HEK293 (cell line): Measurements from ENCODE around the gene SPOCK3.

Source experiments
- CTCF ChIA-PET: fragments of 350-600 bp; formaldehyde crosslinking; extraction: SDS; loops from one replicate; lab custom pipeline; 2021; ENCODE audit warnings: antibody characterized with exemption; lab: Yijun Ruan, JAX
- POLR2A ChIA-PET: fragments of 300-600 bp; formaldehyde crosslinking; extraction: SDS; loops from one replicate; lab custom pipeline; 2020; ENCODE audit warnings: antibody characterized with exemption, inconsistent platforms; lab: Yijun Ruan, JAX
- H3K27ac ChIP-seq: fragments of 200-500 bp; sonication (Bioruptor generic); 2 replicates; pipeline ENCODE4 v1.5.1; 2014; ENCODE audit warnings: low read depth, low read length, control low read depth, inconsistent platforms; ENCODE audit errors: extremely low read depth
- H3K36me3 ChIP-seq, 2 experiments: fragments of 200-500 bp in 1 of 2; sonication (Bioruptor generic) in 1 of 2; 1 replicate in 1 of 2; 2 replicates in 1 of 2; pipeline ENCODE4 v1.5.1; 2014 to 2017; ENCODE audit warnings: inconsistent platforms in 2 of 2, low read length in 2 of 2; ENCODE audit not compliant: control insufficient read depth in 2 of 2, insufficient read depth in 1 of 2
- H3K4me1 ChIP-seq: fragments of 200-500 bp; sonication (Bioruptor generic); 2 replicates; pipeline ENCODE4 v1.5.1; 2014; ENCODE audit warnings: mild to moderate bottlenecking, low read length, inconsistent platforms; ENCODE audit not compliant: control insufficient read depth, insufficient read depth
- H3K4me3 ChIP-seq: 2 replicates; pipeline ENCODE4 v1.5.1; 2011; ENCODE audit warnings: low read depth, mild to moderate bottlenecking, control low read depth, low read length, moderate library complexity
- H3K9me3 ChIP-seq: fragments of 200-500 bp; sonication (Bioruptor generic); 2 replicates; pipeline ENCODE4 v1.5.1; 2014; ENCODE audit warnings: low read depth, low read length, inconsistent platforms; ENCODE audit not compliant: control insufficient read depth, insufficient read depth
- GFI1B ChIP-seq: fragments of 450-650 bp; formaldehyde crosslinking; IDR thresholded peaks from 2 replicates; pipeline ENCODE4 v1.5.1; 2016; ENCODE audit warnings: missing biosample characterization, missing genetic modification characterization
- MEIS1 ChIP-seq: sonication (generic); formaldehyde crosslinking; IDR thresholded peaks from 2 replicates; pipeline ENCODE4 v1.8.1; 2022; ENCODE audit warnings: missing genetic modification reagents, mild to moderate bottlenecking, borderline replicate concordance
- OSR2 ChIP-seq: fragments of 450-650 bp; formaldehyde crosslinking; IDR thresholded peaks from 2 replicates; pipeline ENCODE4 v1.5.1; 2016; ENCODE audit warnings: missing biosample characterization, missing genetic modification characterization
- RBAK ChIP-seq: fragments of 450-650 bp; formaldehyde crosslinking; IDR thresholded peaks from 2 replicates; pipeline ENCODE4 v1.5.1; 2016; ENCODE audit warnings: missing biosample characterization, missing genetic modification characterization
- WT1 ChIP-seq: fragments of 450-650 bp; formaldehyde crosslinking; IDR thresholded peaks from 2 replicates; pipeline ENCODE4 v1.5.1; 2016; ENCODE audit warnings: missing biosample characterization, missing genetic modification characterization
- ZBTB48 ChIP-seq: fragments of 450-650 bp; formaldehyde crosslinking; IDR thresholded peaks from 2 replicates; pipeline ENCODE4 v1.5.1; 2016; ENCODE audit warnings: missing biosample characterization, missing genetic modification characterization
- ZNF121 ChIP-seq: fragments of 450-650 bp; formaldehyde crosslinking; IDR thresholded peaks from 2 replicates; pipeline ENCODE4 v1.5.1; 2016; ENCODE audit warnings: missing biosample characterization, missing genetic modification characterization
- ZNF140 ChIP-seq: fragments of 450-650 bp; formaldehyde crosslinking; IDR thresholded peaks from 2 replicates; pipeline ENCODE4 v1.5.1; 2016; ENCODE audit warnings: missing biosample characterization, missing genetic modification characterization
- ZNF214 ChIP-seq: fragments of 450-650 bp; formaldehyde crosslinking; IDR thresholded peaks from 2 replicates; pipeline ENCODE4 v1.5.1; 2017; ENCODE audit warnings: missing biosample characterization, mild to moderate bottlenecking, missing genetic modification characterization, borderline replicate concordance
- ZNF274 ChIP-seq, 2 experiments: fragments of 200-500 bp in 1 of 2; fragments of 450-650 bp in 1 of 2; sonication (Bioruptor generic) in 1 of 2; formaldehyde crosslinking in 1 of 2; IDR thresholded peaks; 2 replicates each; pipeline versions ENCODE4 v1.5.1 to v1.6.1; 2014 to 2016; ENCODE audit warnings: borderline replicate concordance in 1 of 2, inconsistent platforms in 1 of 2, low read length in 1 of 2, missing biosample characterization in 1 of 2, missing genetic modification characterization in 1 of 2
- ZNF37A ChIP-seq: fragments of 450-650 bp; IDR thresholded peaks from 2 replicates; pipeline ENCODE4 v1.5.1; 2018; ENCODE audit warnings: missing biosample characterization, missing genetic modification characterization
- ZNF404 ChIP-seq: fragments of 450-650 bp; formaldehyde crosslinking; IDR thresholded peaks from 2 replicates; pipeline ENCODE4 v1.5.1; 2017; ENCODE audit warnings: missing biosample characterization, missing genetic modification characterization
- ZNF514 ChIP-seq: fragments of 450-650 bp; formaldehyde crosslinking; IDR thresholded peaks from 2 replicates; pipeline ENCODE4 v1.5.1; 2016; ENCODE audit warnings: missing biosample characterization, missing genetic modification characterization
- ZNF560 ChIP-seq: fragments of 450-650 bp; formaldehyde crosslinking; IDR thresholded peaks from 2 replicates; pipeline ENCODE4 v1.5.1; 2017; ENCODE audit warnings: missing biosample characterization, missing genetic modification characterization, borderline replicate concordance
- ZNF561 ChIP-seq: fragments of 450-650 bp; IDR thresholded peaks from 2 replicates; pipeline ENCODE4 v1.5.1; 2018; ENCODE audit warnings: missing biosample characterization, missing genetic modification characterization, borderline replicate concordance
- ZNF571 ChIP-seq: fragments of 450-650 bp; formaldehyde crosslinking; IDR thresholded peaks from 2 replicates; pipeline ENCODE4 v1.5.0; 2017; ENCODE audit warnings: missing biosample characterization, missing genetic modification characterization
- ZNF600 ChIP-seq: fragments of 450-650 bp; formaldehyde crosslinking; IDR thresholded peaks from 2 replicates; pipeline ENCODE4 v1.5.1; 2016; ENCODE audit warnings: missing biosample characterization, missing genetic modification characterization
- ZNF677 ChIP-seq: fragments of 450-650 bp; IDR thresholded peaks from 2 replicates; pipeline ENCODE4 v1.5.0; 2018; ENCODE audit warnings: missing biosample characterization, mild to moderate bottlenecking, missing genetic modification characterization, moderate library complexity
- ZNF701 ChIP-seq: fragments of 450-650 bp; formaldehyde crosslinking; IDR thresholded peaks from 2 replicates; pipeline ENCODE4 v1.5.1; 2016; ENCODE audit warnings: missing biosample characterization, missing genetic modification characterization
- ZNF768 ChIP-seq: fragments of 450-650 bp; formaldehyde crosslinking; IDR thresholded peaks from 2 replicates; pipeline ENCODE4 v1.5.1; 2018; ENCODE audit warnings: missing biosample characterization, mild to moderate bottlenecking, missing genetic modification characterization
- ZNF776 ChIP-seq: fragments of 450-650 bp; formaldehyde crosslinking; IDR thresholded peaks from 2 replicates; pipeline ENCODE4 v1.5.0; 2017; ENCODE audit warnings: missing biosample characterization, missing genetic modification characterization, borderline replicate concordance
- ZNF785 ChIP-seq: fragments of 450-650 bp; formaldehyde crosslinking; IDR thresholded peaks from 2 replicates; pipeline ENCODE4 v1.5.1; 2016; ENCODE audit warnings: missing biosample characterization, missing genetic modification characterization
- ZNF792 ChIP-seq: fragments of 450-650 bp; formaldehyde crosslinking; IDR thresholded peaks from 2 replicates; pipeline ENCODE4 v1.5.1; 2016; ENCODE audit warnings: missing biosample characterization, missing genetic modification characterization
- ZSCAN23 ChIP-seq: fragments of 450-650 bp; formaldehyde crosslinking; IDR thresholded peaks from 2 replicates; pipeline ENCODE4 v1.5.1; 2016; ENCODE audit warnings: missing biosample characterization, missing genetic modification characterization
- ZSCAN30 ChIP-seq: fragments of 450-650 bp; IDR thresholded peaks from 2 replicates; pipeline ENCODE4 v1.5.1; 2018; ENCODE audit warnings: missing biosample characterization, mild to moderate bottlenecking, missing genetic modification characterization, moderate library complexity
- ZXDB ChIP-seq: fragments of 450-650 bp; formaldehyde crosslinking; IDR thresholded peaks from 2 replicates; pipeline ENCODE4 v1.5.1; 2016; ENCODE audit warnings: missing biosample characterization, missing genetic modification characterization
- TF ChIP-seq, protein P1 (sequence below): fragments of 450-650 bp; formaldehyde crosslinking; optimal IDR thresholded peaks from 2 replicates; pipeline ENCODE3; 2016; ENCODE audit warnings: missing biosample characterization, mild to moderate bottlenecking, missing genetic modification characterization
- TF ChIP-seq, protein P2 (sequence below): fragments of 450-650 bp; formaldehyde crosslinking; IDR thresholded peaks from 2 replicates; pipeline ENCODE4 v1.5.1; 2016; ENCODE audit warnings: missing biosample characterization, missing genetic modification characterization
- TF ChIP-seq, protein P3 (sequence below): fragments of 450-650 bp; formaldehyde crosslinking; IDR thresholded peaks from 2 replicates; pipeline ENCODE4 v1.5.1; 2016; ENCODE audit warnings: missing biosample characterization, missing genetic modification characterization
- TF ChIP-seq, protein P4 (sequence below): fragments of 450-650 bp; formaldehyde crosslinking; IDR thresholded peaks from 2 replicates; pipeline ENCODE4 v1.5.1; 2016; ENCODE audit warnings: missing biosample characterization, missing genetic modification characterization, borderline replicate concordance

The SPOCK3 gene

DNA sequence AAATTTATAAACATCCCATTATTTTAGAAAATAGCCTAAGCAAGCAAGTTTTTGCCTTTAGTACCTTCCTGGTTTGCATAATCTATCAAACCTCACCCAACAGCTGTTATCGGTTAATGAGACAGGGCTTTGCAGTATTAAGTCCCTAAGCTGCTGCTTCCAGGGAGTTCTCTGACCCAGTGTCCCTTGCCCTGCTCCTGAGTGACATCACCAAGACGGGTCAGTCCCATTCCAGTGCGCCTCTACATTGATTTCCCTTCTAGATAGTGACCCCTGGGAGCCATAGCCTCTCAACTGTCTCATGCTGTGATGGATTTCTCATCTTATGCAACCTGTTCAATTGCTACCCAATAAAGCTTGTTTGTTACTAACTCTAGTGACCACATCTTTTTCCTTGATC is 410.4 kb downstream of the SPOCK3 start:
- no peaks in the 10 kb centered on the region for H3K4me1 ChIP-seq
- TF ChIP-seq ZNF561 (tag by site-specific recombination): no peak
- no peak for TF ChIP-seq ZNF560 (tag by site-specific recombination)
- no peak for TF ChIP-seq MEIS1 (CRISPR knock-in tag)
- no peak for TF ChIP-seq ZNF792 (tag by site-specific recombination)
- no peak for TF ChIP-seq ZXDB (tag by site-specific recombination)
- no peak for TF ChIP-seq ZNF677 (tag by site-specific recombination)
- no peak for TF ChIP-seq WT1 (tag by site-specific recombination)
- no peak for TF ChIP-seq ZNF785 (tag by site-specific recombination)
- no peak for TF ChIP-seq ZSCAN23 (tag by site-specific recombination)
- TF ChIP-seq, protein P1, sequence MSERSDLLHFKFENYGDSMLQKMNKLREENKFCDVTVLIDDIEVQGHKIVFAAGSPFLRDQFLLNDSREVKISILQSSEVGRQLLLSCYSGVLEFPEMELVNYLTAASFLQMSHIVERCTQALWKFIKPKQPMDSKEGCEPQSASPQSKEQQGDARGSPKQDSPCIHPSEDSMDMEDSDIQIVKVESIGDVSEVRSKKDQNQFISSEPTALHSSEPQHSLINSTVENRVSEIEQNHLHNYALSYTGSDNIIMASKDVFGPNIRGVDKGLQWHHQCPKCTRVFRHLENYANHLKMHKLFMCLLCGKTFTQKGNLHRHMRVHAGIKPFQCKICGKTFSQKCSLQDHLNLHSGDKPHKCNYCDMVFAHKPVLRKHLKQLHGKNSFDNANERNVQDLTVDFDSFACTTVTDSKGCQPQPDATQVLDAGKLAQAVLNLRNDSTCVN (tag by site-specific recombination): no peak
- no peak for TF ChIP-seq ZNF776 (tag by site-specific recombination)
- no peak for TF ChIP-seq ZNF140 (tag by site-specific recombination)
- no peak for TF ChIP-seq ZNF571 (tag by site-specific recombination)
- no peak for TF ChIP-seq ZSCAN30 (tag by site-specific recombination)
- TF ChIP-seq ZNF274 (IDR thresholded peaks at IDR 0.05; ENCODE audit: low read length): no peak
- TF ChIP-seq ZNF274 (tag by site-specific recombination; IDR thresholded peaks at IDR 0.05; ENCODE audit: borderline replicate concordance): no peak
- TF ChIP-seq ZNF701: no peak
- POLR2A ChIA-PET: no interaction called here
- CTCF ChIA-PET: no interaction called here
- no peaks in the 10 kb centered on the region for H3K36me3 ChIP-seq
- H3K27ac ChIP-seq: no peak overlapping the region
- no peaks in the 10 kb centered on the region for H3K9me3 ChIP-seq
- no peak overlapping the region for H3K4me3 ChIP-seq

DNA sequence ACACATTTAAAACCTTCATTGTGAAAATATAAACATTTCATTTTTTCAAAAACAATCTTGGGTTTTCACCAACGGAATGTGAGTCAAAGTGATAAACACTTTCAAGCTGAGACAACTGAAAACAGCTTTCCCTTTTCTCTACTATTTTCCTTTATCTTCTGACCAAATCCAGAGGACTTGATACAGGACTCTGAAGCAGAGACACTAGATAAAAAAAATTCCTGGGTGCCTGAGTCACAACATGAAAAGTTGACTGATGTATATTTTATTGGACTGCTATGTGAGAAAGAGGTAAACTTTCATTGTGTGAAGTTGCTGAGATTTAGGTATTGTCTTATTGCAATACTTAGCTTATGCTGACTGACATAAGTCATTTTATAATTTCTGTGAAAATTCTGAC is 411.2 kb downstream of the SPOCK3 start:
- H3K4me1 ChIP-seq: no peaks in the 10 kb centered on the region
- H3K9me3 ChIP-seq: no peaks in the 10 kb centered on the region
- POLR2A ChIA-PET: no interaction called here
- CTCF ChIA-PET: no interaction called here
- H3K27ac ChIP-seq: no peak overlapping the region
- H3K4me3 ChIP-seq: no peak overlapping the region
- no peaks in the 10 kb centered on the region for H3K36me3 ChIP-seq
- no peak for TF ChIP-seq ZNF600 (tag by site-specific recombination)
- TF ChIP-seq, protein P2, sequence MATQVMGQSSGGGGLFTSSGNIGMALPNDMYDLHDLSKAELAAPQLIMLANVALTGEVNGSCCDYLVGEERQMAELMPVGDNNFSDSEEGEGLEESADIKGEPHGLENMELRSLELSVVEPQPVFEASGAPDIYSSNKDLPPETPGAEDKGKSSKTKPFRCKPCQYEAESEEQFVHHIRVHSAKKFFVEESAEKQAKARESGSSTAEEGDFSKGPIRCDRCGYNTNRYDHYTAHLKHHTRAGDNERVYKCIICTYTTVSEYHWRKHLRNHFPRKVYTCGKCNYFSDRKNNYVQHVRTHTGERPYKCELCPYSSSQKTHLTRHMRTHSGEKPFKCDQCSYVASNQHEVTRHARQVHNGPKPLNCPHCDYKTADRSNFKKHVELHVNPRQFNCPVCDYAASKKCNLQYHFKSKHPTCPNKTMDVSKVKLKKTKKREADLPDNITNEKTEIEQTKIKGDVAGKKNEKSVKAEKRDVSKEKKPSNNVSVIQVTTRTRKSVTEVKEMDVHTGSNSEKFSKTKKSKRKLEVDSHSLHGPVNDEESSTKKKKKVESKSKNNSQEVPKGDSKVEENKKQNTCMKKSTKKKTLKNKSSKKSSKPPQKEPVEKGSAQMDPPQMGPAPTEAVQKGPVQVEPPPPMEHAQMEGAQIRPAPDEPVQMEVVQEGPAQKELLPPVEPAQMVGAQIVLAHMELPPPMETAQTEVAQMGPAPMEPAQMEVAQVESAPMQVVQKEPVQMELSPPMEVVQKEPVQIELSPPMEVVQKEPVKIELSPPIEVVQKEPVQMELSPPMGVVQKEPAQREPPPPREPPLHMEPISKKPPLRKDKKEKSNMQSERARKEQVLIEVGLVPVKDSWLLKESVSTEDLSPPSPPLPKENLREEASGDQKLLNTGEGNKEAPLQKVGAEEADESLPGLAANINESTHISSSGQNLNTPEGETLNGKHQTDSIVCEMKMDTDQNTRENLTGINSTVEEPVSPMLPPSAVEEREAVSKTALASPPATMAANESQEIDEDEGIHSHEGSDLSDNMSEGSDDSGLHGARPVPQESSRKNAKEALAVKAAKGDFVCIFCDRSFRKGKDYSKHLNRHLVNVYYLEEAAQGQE (tag by site-specific recombination): no peak
- TF ChIP-seq, protein P3, sequence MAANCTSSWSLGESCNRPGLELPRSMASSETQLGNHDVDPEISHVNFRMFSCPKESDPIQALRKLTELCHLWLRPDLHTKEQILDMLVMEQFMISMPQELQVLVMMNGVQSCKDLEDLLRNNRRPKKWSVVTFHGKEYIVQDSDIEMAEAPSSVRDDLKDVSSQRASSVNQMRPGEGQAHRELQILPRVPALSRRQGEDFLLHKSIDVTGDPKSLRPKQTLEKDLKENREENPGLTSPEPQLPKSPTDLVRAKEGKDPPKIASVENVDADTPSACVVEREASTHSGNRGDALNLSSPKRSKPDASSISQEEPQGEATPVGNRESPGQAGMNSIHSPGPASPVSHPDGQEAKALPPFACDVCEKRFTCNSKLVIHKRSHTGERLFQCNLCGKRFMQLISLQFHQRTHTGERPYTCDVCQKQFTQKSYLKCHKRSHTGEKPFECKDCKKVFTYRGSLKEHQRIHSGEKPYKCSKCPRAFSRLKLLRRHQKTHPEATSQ (tag by site-specific recombination): no peak
- TF ChIP-seq ZBTB48: no peak
- TF ChIP-seq ZNF121: no peak
- TF ChIP-seq, protein P4, sequence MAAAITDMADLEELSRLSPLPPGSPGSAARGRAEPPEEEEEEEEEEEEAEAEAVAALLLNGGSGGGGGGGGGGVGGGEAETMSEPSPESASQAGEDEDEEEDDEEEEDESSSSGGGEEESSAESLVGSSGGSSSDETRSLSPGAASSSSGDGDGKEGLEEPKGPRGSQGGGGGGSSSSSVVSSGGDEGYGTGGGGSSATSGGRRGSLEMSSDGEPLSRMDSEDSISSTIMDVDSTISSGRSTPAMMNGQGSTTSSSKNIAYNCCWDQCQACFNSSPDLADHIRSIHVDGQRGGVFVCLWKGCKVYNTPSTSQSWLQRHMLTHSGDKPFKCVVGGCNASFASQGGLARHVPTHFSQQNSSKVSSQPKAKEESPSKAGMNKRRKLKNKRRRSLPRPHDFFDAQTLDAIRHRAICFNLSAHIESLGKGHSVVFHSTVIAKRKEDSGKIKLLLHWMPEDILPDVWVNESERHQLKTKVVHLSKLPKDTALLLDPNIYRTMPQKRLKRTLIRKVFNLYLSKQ: no peak
- no peak for TF ChIP-seq ZNF404
- TF ChIP-seq GFI1B (tag by site-specific recombination): no peak
- no peak for TF ChIP-seq OSR2 (tag by site-specific recombination)
- TF ChIP-seq ZNF514 (tag by site-specific recombination): no peak
- TF ChIP-seq ZNF214 (tag by site-specific recombination): no peak
- TF ChIP-seq ZNF768 (tag by site-specific recombination): no peak
- TF ChIP-seq ZNF37A (tag by site-specific recombination): no peak
- no peak for TF ChIP-seq RBAK (tag by site-specific recombination)
